DOHH2 (cell line): Measurements from ENCODE around the gene EPAS1.

Experiments used
- H3F3A ChIP-seq: fragments of 200-600 bp; sonication (generic), shearing (Covaris generic); 2 replicates; pipeline ENCODE4 v1.6.0; 2016; ENCODE audit warnings: antibody characterized with exemption, mild to moderate bottlenecking; ENCODE audit not compliant: control insufficient read depth, insufficient read depth
- H3K27ac ChIP-seq: fragments of 200-600 bp; sonication (generic); 2 replicates; pipeline ENCODE4 v1.5.1; 2014; ENCODE audit warnings: low read depth, mild to moderate bottlenecking, low read length, moderate library complexity
- H3K27me3 ChIP-seq: fragments of 200-600 bp; sonication (generic); 2 replicates; pipeline ENCODE4 v1.6.1; 2014; ENCODE audit warnings: mild to moderate bottlenecking, low read length, mixed read lengths; ENCODE audit not compliant: control insufficient read depth
- H3K36me3 ChIP-seq: fragments of 200-600 bp; sonication (generic); 2 replicates; pipeline ENCODE4 v1.6.1; 2014; ENCODE audit warnings: mild to moderate bottlenecking, low read length, moderate library complexity, mixed read lengths; ENCODE audit not compliant: control insufficient read depth
- H3K4me1 ChIP-seq: fragments of 200-600 bp; sonication (generic); 2 replicates; pipeline ENCODE4 v1.6.1; 2014; ENCODE audit warnings: mild to moderate bottlenecking, low read length, mixed read lengths; ENCODE audit not compliant: control insufficient read depth
- H3K4me2 ChIP-seq: fragments of 200-600 bp; sonication (generic); 2 replicates; pipeline ENCODE4 v1.6.0; 2014; ENCODE audit warnings: mild to moderate bottlenecking, low read length, moderate library complexity
- H3K4me3 ChIP-seq: fragments of 200-600 bp; sonication (generic); 2 replicates; pipeline ENCODE4 v1.5.1; 2014; ENCODE audit warnings: mild to moderate bottlenecking, low read length, mixed read lengths
- H3K79me2 ChIP-seq: fragments of 200-600 bp; sonication (generic); 2 replicates; pipeline ENCODE4 v1.6.1; 2014; ENCODE audit warnings: mild to moderate bottlenecking, low read length, mixed read lengths; ENCODE audit not compliant: control insufficient read depth
- H3K9me2 ChIP-seq: fragments of 200-600 bp; sonication (generic); replicated peaks from 2 replicates; pipeline ENCODE4 v1.6.1; 2014; ENCODE audit warnings: mild to moderate bottlenecking, low read length, mixed read lengths; ENCODE audit not compliant: control insufficient read depth
- H3K9me3 ChIP-seq: fragments of 200-600 bp; sonication (generic); 2 replicates; pipeline ENCODE4 v1.6.1; 2014; ENCODE audit warnings: antibody characterized with exemption, low read length, mixed read lengths; ENCODE audit not compliant: control insufficient read depth, insufficient read depth
- H4K20me1 ChIP-seq: fragments of 200-600 bp; sonication (generic); 2 replicates; pipeline ENCODE4 v1.6.0; 2014; ENCODE audit warnings: low read depth, mild to moderate bottlenecking, antibody characterized with exemption, low read length, moderate library complexity; ENCODE audit not compliant: control insufficient read depth, insufficient read depth
- CTCF ChIP-seq: fragments of 200-600 bp; sonication (generic); IDR thresholded peaks from one replicate; pipeline ENCODE4 v1.5.1; 2014; ENCODE audit warnings: antibody characterized with exemption, mild to moderate bottlenecking, low read depth, low read length; ENCODE audit not compliant: poor library complexity, severe bottlenecking
- EZH2phosphoT487 ChIP-seq: fragments of 200-600 bp; sonication (generic); IDR thresholded peaks from 2 replicates; pipeline ENCODE4 v1.6.1; 2017; ENCODE audit warnings: borderline replicate concordance, mild to moderate bottlenecking, antibody characterized with exemption, low read length, moderate library complexity, mixed read lengths

EPAS1 gene

DNA sequence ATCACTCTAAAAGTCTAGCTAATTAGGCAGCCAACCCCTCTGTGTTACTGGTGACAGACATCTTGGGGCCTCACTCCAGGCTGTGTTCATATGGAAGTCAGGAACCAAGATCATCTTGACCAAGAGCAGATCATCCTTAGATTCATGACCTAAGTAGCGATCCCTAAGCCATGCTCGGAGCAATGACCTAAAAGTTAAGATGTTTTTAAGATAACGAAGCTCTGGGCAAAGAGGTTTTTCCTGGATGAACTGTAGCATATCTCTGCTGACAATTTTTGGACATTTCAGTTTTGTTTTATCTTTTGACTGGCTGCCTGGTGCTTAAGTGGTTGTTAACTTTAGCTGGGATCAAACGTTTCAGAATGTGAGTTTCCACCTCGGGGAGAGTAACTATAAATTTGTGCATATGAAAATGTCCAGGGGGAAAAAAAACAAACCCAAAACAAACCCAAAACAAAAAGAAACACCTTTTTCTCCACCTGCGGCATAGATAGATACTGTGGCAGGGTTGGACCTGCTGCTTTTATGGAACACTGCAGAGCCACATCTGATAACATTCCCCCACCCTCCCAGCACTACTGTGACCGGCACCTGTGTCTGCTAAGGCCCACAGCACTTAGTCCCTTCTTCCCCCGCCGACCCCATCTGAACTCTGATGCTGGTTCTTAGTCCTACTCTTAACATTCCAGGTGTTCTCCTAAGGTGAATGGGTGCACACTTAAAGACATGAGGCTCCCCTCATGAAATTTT lies 45.5 kb downstream of the EPAS1 start:
- no peak for TF ChIP-seq CTCF
- no peak for TF ChIP-seq EZH2phosphoT487
- Histone ChIP-seq H3K27me3 (peaks cover 18% of the 10 kb centered on the region), H3K4me2 (no peak overlapping the region), H3K79me2 (no peaks in the 10 kb centered on the region), H3K4me1 (no peaks in the 10 kb centered on the region), H3K27ac (no peak overlapping the region), H3F3A (no peaks in the 10 kb centered on the region), H4K20me1 (no peaks in the 10 kb centered on the region), H3K9me3 (no peaks in the 10 kb centered on the region), H3K4me3 (no peak overlapping the region), H3K9me2 (no peaks in the 10 kb centered on the region), H3K36me3 (no peaks in the 10 kb centered on the region)

DNA sequence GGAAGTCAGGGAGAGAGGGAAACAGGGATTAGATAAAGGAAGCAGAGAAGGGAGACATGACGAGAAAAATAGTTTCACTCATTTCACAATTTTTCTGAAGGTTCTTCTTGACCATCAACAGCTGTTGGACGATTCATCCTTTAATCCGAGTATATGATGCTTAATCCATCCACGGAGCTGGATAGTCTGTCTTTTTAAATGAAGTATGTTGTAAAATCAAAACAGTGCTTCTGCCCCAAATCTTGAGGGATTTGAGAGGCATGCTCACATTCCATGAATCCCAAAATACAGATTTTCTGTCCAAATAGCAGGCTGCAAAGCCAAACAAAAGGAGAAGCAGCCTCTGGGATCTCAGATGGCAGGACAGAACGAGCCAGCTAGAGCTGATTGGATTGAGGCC lies 47.5 kb downstream of the EPAS1 start:
- H3F3A ChIP-seq, result no peaks in the 10 kb centered on the region
- no peaks in the 10 kb centered on the region for H3K9me2 ChIP-seq
- no peaks in the 10 kb centered on the region for H3K9me3 ChIP-seq
- H4K20me1 ChIP-seq, result no peaks in the 10 kb centered on the region
- H3K27ac ChIP-seq, result no peak overlapping the region
- H3K4me2 ChIP-seq, result no peak overlapping the region
- H3K36me3 ChIP-seq, result no peaks in the 10 kb centered on the region
- H3K27me3 ChIP-seq, result peaks cover 18% of the 10 kb centered on the region
- H3K79me2 ChIP-seq, result no peaks in the 10 kb centered on the region
- H3K4me3 ChIP-seq, result no peak overlapping the region
- no peak for TF ChIP-seq CTCF
- no peak for TF ChIP-seq EZH2phosphoT487
- H3K4me1 ChIP-seq, result no peaks in the 10 kb centered on the region

- no peaks in the 10 kb centered on the region for H3K79me2 ChIP-seq
- peaks cover 22% of the 10 kb centered on the region for H3K27me3 ChIP-seq
- no peaks in the 10 kb centered on the region for H3K36me3 ChIP-seq
- no peaks in the 10 kb centered on the region for H3K9me3 ChIP-seq
- TF ChIP-seq CTCF, result no peak
- TF ChIP-seq EZH2phosphoT487, result no peak
- H3K9me2 ChIP-seq, result no peaks in the 10 kb centered on the region
- H3K4me1 ChIP-seq, result no peaks in the 10 kb centered on the region
- H3K27ac ChIP-seq, result no peak overlapping the region
- no peak overlapping the region for H3K4me3 ChIP-seq
- H4K20me1 ChIP-seq, result no peaks in the 10 kb centered on the region
- no peaks in the 10 kb centered on the region for H3F3A ChIP-seq
- no peak overlapping the region for H3K4me2 ChIP-seq
Measured at GRCh38 chr2:46345775-46346174, 48.6 kb downstream of the EPAS1 start.
